Fibroblast of lung (primary cell): ENCODE measurements around the gene ING5. TPM values are rescaled to one million over a fixed set of nuclear protein-coding genes. Genes with fewer than 3 reads are reported as not detected.

ENCODE experiments used
- DNase-seq, 2 donors: peaks; one replicate each; pipeline versions ENCODE4 v3.0.0 to v3.0.0-alpha.2; 2010; ENCODE audit warnings: low read depth in 2 of 2
- H2AFZ ChIP-seq: 2 replicates; pipeline ENCODE4 v1.5.1; 2012; ENCODE audit warnings: low read length, control low read depth, inconsistent platforms
- H3K27ac ChIP-seq: 2 replicates; pipeline ENCODE4 v1.5.1; 2011; ENCODE audit warnings: low read length, control low read depth; ENCODE audit not compliant: insufficient read depth
- H3K27me3 ChIP-seq: 2 replicates; pipeline ENCODE4 v1.5.1; 2011; ENCODE audit warnings: mild to moderate bottlenecking, low read length; ENCODE audit not compliant: control insufficient read depth, insufficient read depth
- H3K36me3 ChIP-seq: 2 replicates; pipeline ENCODE4 v1.5.1; 2011; ENCODE audit warnings: low read length; ENCODE audit not compliant: control insufficient read depth, insufficient read depth
- H3K4me1 ChIP-seq: 2 replicates; pipeline ENCODE4 v1.5.1; 2011; ENCODE audit warnings: low read length; ENCODE audit not compliant: control insufficient read depth, insufficient read depth; ENCODE audit errors: extremely low read depth
- H3K4me2 ChIP-seq: 2 replicates; pipeline ENCODE4 v1.5.1; 2011; ENCODE audit warnings: low read length, control low read depth; ENCODE audit not compliant: insufficient read depth; ENCODE audit errors: extremely low read depth
- H3K4me3 ChIP-seq, 4 experiments: fragments of 200-600 bp in 1 of 4; sonication (generic) in 1 of 4; replicated peaks in 1 of 4; 2 replicates each; pipeline ENCODE4 v1.5.1; 2011 to 2016; ENCODE audit warnings: low read length in 4 of 4, low read depth in 3 of 4, mild to moderate bottlenecking in 3 of 4, control low read depth in 2 of 4, inconsistent platforms in 1 of 4, mixed read lengths in 1 of 4; ENCODE audit not compliant: insufficient read depth in 1 of 4; ENCODE audit errors: control extremely low read depth in 1 of 4
- H3K79me2 ChIP-seq: 2 replicates; pipeline ENCODE4 v1.5.1; 2012; ENCODE audit warnings: mild to moderate bottlenecking, low read length, inconsistent platforms; ENCODE audit not compliant: control insufficient read depth, insufficient read depth
- H3K9ac ChIP-seq: 2 replicates; pipeline ENCODE4 v1.5.1; 2011; ENCODE audit warnings: mild to moderate bottlenecking, low read length, control low read depth; ENCODE audit not compliant: insufficient read depth
- H3K9me3 ChIP-seq: 2 replicates; pipeline ENCODE4 v1.5.1; 2012; ENCODE audit warnings: low read depth, low read length; ENCODE audit not compliant: control insufficient read depth, insufficient read depth
- H4K20me1 ChIP-seq: 2 replicates; pipeline ENCODE4 v1.5.1; 2011; ENCODE audit warnings: low read length; ENCODE audit not compliant: control insufficient read depth, insufficient read depth; ENCODE audit errors: extremely low read depth
- EZH2 ChIP-seq: IDR thresholded peaks from 2 replicates; pipeline ENCODE4 v1.5.1; 2012; ENCODE audit warnings: low read length, control low read depth, mild to moderate bottlenecking; ENCODE audit errors: missing control alignments
- polyA plus RNA-seq, 2 donors: library from polyadenylated mRNA; depleted of rRNA in 1 of 2; stranded (reverse) in 1 of 2; unstranded in 1 of 2; fragments of >200 nt; gene quantifications; 2 replicates each; pipeline ENCODE4 v1.2.1, GENCODE V29; 2011 to 2012; ENCODE audit warnings: missing spikeins in 1 of 2
- total RNA-seq: library from RNA; depleted of rRNA; stranded (reverse); fragments of >200 nt; gene quantifications from 2 replicates; pipeline ENCODE4 v1.2.1, GENCODE V29; 2014
- TF ChIP-seq, protein P1 (sequence below), 2 donors: IDR thresholded peaks in 1 of 2; conservative IDR thresholded peaks in 1 of 2; 1 replicate in 1 of 2; 2 replicates in 1 of 2; pipeline ENCODE4 v1.5.1; 2011 to 2012; ENCODE audit warnings: low read length in 2 of 2, control low read depth in 1 of 2, inconsistent platforms in 1 of 2, low read depth in 1 of 2, mild to moderate bottlenecking in 1 of 2

The ING5 gene
- total and polyA plus RNA-seq, 2 donors (not counting 1 experiment from before 2014, with no cell fraction given), result 17.4 to 27.4 TPM

GRCh38 chr2:241771286-241772062 lies 69.6 kb downstream of the ING5 start:
- Histone ChIP-seq H2AFZ (no peak overlapping the region), H3K79me2 (no peaks in the 10 kb centered on the region), H4K20me1 (no peaks in the 10 kb centered on the region), H3K27ac (no peak overlapping the region), H3K9me3 (no peaks in the 10 kb centered on the region), H3K4me3 (no peak overlapping the region), H3K4me1 (peaks cover 6% of the 10 kb centered on the region), H3K9ac (no peak overlapping the region), H3K27me3 (no peaks in the 10 kb centered on the region), H3K36me3 (no peaks in the 10 kb centered on the region), H3K4me2 (no peak overlapping the region)
- TF ChIP-seq, protein P1, sequence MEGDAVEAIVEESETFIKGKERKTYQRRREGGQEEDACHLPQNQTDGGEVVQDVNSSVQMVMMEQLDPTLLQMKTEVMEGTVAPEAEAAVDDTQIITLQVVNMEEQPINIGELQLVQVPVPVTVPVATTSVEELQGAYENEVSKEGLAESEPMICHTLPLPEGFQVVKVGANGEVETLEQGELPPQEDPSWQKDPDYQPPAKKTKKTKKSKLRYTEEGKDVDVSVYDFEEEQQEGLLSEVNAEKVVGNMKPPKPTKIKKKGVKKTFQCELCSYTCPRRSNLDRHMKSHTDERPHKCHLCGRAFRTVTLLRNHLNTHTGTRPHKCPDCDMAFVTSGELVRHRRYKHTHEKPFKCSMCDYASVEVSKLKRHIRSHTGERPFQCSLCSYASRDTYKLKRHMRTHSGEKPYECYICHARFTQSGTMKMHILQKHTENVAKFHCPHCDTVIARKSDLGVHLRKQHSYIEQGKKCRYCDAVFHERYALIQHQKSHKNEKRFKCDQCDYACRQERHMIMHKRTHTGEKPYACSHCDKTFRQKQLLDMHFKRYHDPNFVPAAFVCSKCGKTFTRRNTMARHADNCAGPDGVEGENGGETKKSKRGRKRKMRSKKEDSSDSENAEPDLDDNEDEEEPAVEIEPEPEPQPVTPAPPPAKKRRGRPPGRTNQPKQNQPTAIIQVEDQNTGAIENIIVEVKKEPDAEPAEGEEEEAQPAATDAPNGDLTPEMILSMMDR (conservative IDR thresholded peaks at IDR 0.05 in 1 of 2, IDR thresholded peaks at IDR 0.05 in 1 of 2; ENCODE audit: low read depth in 1 of 2, low read length in 2 of 2), result no peak
- TF ChIP-seq EZH2, result no peak
- DNase-seq, result peak; percentile 24 to 58

GRCh38 chr2:241772063-241772499 lies 70.2 kb downstream of the ING5 start:
- H3K36me3 ChIP-seq, result no peaks in the 10 kb centered on the region
- H2AFZ ChIP-seq, result no peak overlapping the region
- H3K79me2 ChIP-seq, result no peaks in the 10 kb centered on the region
- no peak overlapping the region for H3K9ac ChIP-seq
- H4K20me1 ChIP-seq, result no peaks in the 10 kb centered on the region
- peaks cover 6% of the 10 kb centered on the region for H3K4me1 ChIP-seq
- no peak overlapping the region for H3K4me3 ChIP-seq
- no peak overlapping the region for H3K4me2 ChIP-seq
- DNase-seq, result no peak
- no peaks in the 10 kb centered on the region for H3K9me3 ChIP-seq
- no peak overlapping the region for H3K27ac ChIP-seq
- no peaks in the 10 kb centered on the region for H3K27me3 ChIP-seq
- no peak for TF ChIP-seq EZH2
- TF ChIP-seq, protein P1 (conservative IDR thresholded peaks at IDR 0.05 in 1 of 2, IDR thresholded peaks at IDR 0.05 in 1 of 2; ENCODE audit: low read depth in 1 of 2, low read length in 2 of 2), result no peak

DNA sequence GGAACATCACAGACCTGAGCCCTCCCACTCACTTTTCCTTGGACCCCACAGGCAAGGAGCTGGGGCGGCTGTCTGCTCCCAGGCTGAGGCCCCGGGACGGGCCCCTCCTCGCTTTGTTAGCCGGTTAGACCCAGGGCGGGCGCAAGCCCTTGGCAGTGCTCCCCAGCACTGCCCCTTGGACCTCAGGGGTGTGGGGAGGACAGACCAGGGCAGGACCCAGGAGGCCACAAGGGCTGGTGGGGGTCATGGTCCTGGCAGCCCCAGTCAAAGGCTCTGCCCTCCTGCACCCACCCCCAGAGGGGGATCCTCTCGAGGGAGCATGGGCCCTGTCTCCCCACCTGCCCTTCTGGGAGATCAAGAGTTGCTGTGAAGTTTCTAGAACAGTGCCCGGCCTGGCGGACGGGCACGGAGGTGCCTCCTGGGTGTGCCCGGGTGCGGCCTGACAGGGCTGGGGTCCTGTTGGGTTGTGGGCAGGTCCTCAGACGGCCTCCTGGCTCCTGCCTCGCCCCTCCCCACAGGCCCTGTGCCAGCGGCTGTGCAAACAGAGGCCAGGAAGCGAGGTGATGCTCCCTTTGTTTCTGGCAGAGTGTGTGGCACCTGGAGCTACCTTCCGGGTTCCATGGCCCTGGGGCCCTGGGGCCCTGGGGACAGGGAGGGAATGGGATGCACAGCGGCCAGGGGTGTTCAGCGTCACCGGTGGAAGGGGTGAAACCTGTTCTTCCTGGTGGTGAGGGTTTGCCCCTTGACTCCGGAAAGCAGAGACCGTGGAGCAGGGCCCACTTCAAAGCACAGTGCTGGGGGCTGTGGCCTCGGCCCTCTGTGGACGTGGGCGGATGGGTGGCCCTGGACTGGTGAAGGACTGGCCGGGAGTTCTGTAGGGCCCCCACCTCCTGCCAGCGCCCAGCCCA lies 71.9 kb downstream of the ING5 start:
- H3K4me3 ChIP-seq, result no peak overlapping the region
- H3K4me2 ChIP-seq, result no peak overlapping the region
- H2AFZ ChIP-seq, result no peak overlapping the region
- DNase-seq, result no peak
- TF ChIP-seq, protein P1 (conservative IDR thresholded peaks at IDR 0.05 in 1 of 2, IDR thresholded peaks at IDR 0.05 in 1 of 2; ENCODE audit: low read depth in 1 of 2, low read length in 2 of 2), result no peak
- no peak for TF ChIP-seq EZH2
- H3K9ac ChIP-seq, result no peak overlapping the region
- H3K4me1 ChIP-seq, result peaks cover 6% of the 10 kb centered on the region
- no peak overlapping the region for H3K27ac ChIP-seq
- H3K36me3 ChIP-seq, result no peaks in the 10 kb centered on the region
- no peaks in the 10 kb centered on the region for H4K20me1 ChIP-seq
- no peaks in the 10 kb centered on the region for H3K79me2 ChIP-seq
- H3K9me3 ChIP-seq, result no peaks in the 10 kb centered on the region
- no peaks in the 10 kb centered on the region for H3K27me3 ChIP-seq
